NOMO-1 treated with dmso at 0.1 percent for 144 hours (cell line): ENCODE data around the gene HEATR9.

Experiments
- DNase-seq: peaks from one replicate; lab custom pipeline; 2025; ENCODE audit not compliant: unreplicated experiment; lab: John Stamatoyannopoulos, UW

The HEATR9 gene

GRCh38 chr17:35894206-35894605, 25.5 kb upstream of the HEATR9 start:
- DNase-seq: no peak

- no peak for DNase-seq
Measured at GRCh38 chr17:35893751-35894150, 25.1 kb upstream of the HEATR9 start.

DNA sequence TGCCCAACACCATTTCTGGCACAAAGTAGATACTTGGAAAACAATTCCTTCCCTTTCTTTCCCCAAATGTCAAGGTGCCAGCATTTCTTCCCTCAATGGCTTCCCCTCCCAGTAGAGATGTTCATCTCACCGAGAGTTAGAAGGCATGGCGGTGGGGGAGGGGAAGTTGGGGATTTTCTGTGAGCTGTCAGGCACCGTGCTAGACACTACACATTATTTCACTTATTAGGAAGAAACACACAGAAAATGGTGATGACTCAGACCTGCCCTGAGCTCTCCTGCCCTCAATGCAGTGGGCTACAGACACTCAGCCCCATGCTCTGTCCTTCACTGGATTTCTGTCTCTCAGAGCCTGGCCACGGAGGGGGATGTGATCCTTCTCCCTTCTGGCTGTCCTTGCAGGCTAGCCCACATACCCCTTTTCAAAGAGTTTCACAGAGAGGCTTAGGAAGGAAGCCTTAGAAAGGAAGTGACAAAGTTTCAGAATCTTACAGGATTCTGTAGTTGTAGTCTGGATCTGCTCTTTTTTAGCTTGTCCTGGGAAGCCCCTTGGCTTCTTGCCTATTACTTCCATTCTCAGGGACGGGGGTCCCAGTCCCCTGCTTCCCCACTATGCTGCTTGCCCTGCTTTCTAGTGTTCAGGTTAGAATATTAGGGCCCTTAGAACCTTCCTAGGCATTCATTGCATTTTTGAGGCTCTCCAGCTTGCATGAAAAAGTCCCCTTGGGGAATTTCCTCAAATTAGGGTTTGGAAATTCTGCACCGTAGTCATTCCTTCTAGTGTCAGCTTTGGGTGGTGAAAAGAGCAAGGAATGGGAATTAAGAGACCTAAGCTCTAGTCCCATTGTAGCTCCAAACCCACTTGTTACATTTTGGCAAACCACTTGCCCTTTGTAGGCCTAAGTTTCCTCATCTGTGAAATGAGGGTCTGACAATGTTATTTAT, 23.7 kb upstream of the HEATR9 start:
- DNase-seq: no peak

- DNase-seq: no peak
Measured at GRCh38 chr17:35891269-35891668, 22.6 kb upstream of the HEATR9 start.

DNA sequence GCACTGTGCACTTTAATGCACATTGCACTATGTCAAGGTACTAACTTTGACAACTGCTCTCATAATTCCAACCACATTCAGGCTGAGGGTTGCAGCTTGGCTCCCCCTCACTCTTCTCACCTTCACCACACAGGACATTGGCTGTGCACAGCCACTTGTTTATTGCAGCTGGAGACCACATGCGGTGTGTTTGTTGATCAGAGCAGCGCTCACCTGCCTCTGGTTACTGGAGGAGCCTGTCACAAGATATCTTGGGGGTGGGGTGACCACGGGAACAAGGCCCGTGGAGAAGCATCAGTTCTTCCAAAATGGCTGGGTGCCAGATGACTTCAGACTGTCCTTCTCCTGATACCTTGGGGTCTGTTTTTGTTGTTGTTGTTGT, 22.1 kb upstream of the HEATR9 start:
- DNase-seq: no peak

DNA sequence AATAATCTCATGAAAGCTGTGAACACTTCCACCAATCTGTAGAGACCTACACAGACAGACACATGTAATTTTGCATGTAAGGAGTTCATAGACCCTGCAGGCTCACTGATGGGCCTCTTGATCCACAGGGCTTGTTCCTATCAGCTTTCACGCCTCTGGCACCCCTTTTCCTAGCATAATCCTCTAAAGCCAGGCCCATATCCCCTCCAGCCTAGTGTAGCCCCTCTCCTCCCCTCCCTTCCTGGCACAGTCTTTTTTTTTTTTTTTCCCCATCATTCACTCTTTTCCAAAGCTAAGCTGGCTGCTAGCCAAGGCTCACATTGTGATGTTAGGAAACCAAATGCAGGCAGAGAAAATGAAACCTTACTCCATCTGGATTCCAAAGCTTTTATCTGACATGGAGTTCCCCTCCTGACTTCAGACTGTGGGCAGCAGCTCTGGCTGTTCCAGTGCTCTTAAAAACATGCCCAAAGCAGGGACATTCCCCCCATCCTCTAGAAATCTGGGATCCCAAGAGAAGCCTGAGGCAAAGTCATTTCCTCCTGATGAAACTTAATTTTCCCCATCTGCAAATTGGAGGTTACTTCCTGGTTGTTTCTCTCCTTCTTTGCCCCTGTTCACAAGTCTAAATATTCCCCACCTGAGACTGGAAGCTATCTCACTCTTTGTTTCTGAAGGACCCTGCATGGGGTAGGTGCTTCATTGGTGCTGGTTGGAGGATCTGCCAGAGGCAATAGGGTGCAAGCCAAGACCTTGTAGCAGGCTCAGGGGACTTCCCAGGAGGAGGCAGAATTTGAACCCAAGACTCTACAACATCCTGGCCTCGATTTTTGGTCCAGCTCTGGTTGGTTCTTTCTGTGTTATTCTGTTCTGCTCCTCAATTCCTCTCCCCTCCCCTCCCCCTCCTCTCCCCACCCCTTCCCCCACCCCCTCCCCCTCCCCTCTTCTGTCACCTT, 21.4 kb upstream of the HEATR9 start:
- no peak for DNase-seq

DNA sequence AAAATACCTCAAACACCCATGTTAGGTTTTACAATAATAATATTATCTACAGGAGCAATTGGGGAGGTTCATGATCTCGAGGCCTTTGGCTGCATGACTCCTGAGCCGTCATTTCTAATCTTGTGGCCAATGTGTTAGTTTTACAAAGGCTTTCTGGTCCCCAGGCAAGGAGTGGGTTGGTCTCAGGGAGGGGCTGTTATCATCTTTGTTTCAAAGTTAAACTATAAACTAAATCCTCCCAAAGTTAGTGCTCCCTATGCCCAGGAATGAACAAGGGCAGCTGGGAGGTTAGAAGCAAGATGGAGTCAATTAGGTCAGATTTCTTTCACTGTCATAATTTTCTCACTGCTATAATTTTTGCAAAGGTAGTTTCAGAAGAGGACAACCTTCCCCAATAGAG, 20.6 kb upstream of the HEATR9 start:
- no peak for DNase-seq

DNA sequence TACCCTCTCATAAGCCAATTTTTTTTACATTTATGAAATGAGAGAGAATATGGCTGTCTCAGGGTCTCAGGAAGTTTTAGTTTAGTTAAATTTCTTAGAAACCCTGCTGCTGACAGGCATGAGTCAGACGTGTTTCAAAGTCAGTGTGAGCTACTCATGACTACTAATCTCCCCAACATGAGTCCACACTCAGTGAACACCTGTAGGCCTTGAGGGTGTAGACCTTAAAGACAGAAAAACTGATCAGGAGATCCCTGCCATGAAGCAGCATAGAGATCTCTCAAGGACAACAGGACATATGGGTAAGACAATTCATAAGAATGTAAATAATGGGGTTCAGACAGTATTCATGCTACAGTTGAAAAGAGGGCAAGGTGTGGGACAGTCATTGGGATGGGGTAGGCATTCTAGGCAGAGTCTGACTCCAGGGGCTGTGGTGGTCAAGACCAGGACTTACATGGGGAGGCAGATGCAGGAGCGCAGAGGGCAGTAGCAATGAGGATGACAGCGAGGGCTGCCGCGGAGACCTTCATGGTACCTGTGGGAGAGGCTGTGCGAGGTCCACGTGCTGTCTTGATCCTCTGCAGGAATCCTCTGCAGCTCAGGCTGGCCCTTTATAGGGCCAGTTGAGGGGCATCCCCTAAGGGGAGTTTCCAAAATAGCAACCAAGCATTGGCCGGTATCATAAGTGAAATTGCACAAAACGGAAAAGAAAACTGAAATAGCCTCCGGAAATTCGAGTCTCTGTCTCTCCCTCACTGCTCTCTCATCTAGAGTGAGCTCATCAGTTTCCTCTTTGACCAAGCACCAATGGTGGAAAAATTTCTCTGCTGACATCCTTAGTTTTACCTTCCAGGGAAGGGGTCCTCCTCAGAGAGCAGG, 11.3 kb upstream of the HEATR9 start, which contains the start of gene CCL5:
TSS of gene CCL5 (minus strand) at position 588 of the 882 bp plus-strand sequence.
- peak; percentile 67 for DNase-seq

- DNase-seq: no peak
Measured at GRCh38 chr17:35878361-35878760, 9.7 kb upstream of the HEATR9 start.

DNA sequence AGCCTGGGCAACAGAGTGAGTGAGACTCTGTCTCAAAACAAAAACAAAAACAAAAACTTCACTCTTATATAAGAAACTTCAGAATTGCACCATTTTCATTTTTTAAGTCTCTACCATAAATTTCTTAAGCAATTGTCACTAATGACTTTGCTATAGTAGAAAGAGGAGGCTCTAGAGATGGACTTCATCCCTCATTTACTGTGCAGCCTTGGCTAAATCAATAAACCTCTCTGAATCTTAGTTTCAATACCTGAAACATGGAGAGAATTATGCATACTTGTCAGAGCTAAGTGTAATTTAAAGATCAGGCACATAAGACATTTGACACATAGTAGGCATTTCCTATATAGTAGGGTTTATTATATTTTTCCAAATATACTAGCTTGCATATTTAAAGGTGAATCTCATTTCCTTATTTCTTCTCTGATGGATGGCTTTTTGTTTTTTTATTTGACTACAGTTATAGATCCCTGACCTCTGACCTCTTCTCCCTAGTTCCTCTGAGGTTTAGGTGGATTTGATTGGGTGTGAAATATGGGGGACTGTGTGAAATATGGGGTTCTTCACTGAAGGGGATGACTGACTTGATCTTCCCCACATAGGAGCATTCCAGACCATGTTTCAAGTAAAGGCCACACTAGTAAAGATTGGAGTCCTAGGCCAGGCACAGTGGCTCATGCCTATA, 8.8 kb upstream of the HEATR9 start:
- no peak for DNase-seq

DNA sequence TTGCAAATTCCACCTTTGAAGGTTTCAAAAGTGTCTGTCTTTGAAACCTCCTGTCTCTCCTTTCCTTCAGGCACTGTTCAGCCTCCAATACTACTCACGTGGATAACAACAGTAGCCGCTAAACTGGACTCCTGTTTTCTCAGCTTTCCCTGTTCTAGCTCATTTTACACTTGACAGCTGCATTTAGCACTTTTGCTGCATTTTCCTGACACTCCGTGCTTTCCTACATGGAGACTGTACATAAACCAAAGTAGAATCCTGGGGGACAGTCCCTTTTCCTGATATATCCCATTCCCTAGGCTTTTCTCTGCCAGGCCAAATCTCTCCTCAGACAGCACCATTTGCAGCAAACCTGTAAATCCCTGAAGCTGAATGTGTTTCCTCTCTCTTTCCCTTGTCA, 7.8 kb upstream of the HEATR9 start:
- no peak for DNase-seq

GRCh38 chr17:35875800-35876139, 7.1 kb upstream of the HEATR9 start:
- no peak for DNase-seq

- DNase-seq: no peak
Measured at GRCh38 chr17:35875072-35875799, 6.5 kb upstream of the HEATR9 start.

GRCh38 chr17:35872196-35872980, 3.7 kb upstream of the HEATR9 start:
- no peak for DNase-seq

GRCh38 chr17:35870906-35871819, 2.5 kb upstream of the HEATR9 start:
- no peak for DNase-seq

DNA sequence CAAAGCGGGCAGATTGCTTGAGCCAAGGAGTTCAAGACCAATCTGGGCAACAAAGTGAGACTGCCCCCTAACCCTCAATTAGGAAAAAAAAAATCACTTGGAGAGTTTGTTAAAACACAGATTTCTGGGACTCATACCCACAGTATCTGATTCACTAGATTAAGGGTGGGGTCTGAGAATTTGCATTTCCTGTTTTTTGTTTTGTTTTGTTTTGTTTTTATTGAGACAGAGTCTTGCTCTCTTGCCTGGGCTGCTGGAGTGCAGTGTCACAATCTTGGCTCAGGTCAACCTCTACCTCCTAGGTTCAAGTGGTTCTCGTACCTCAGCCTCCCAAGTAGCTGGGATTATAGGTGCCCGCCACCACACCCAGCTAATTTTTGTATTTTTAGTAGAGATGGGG, 1.1 kb downstream of the HEATR9 start:
- no peak for DNase-seq

GRCh38 chr17:35866341-35866950, 2.2 kb downstream of the HEATR9 start:
- DNase-seq: no peak
